Renal pelvis (tissue), 4 donors: ENCODE measurements around the gene COG5. TPM values are rescaled to one million over a fixed set of nuclear protein-coding genes. Genes with fewer than 3 reads are reported as not detected.

ENCODE experiments used
- DNase-seq: peaks from one replicate; pipeline ENCODE4 v3.0.0-alpha.2; 2013
- polyA plus RNA-seq, 3 donors: library from polyadenylated mRNA; unstranded; fragments of 120-200 nt; gene quantifications; one replicate each; pipeline ENCODE4 v1.2.1, GENCODE V29; 2013; ENCODE audit not compliant: insufficient read length in 3 of 3

The COG5 gene
- polyA plus RNA-seq, 3 donors = 29.9 to 31.4 (median 30.8) TPM

- no peak for DNase-seq
These were observed 35.3 kb downstream of the COG5 start for GRCh38 chr7:107528461-107528860.

- no peak for DNase-seq
These were observed 36.5 kb downstream of the COG5 start for GRCh38 chr7:107527196-107527595.

- DNase-seq = no peak
These were observed 37.0 kb downstream of the COG5 start for GRCh38 chr7:107526672-107527071.

GRCh38 chr7:107506674-107507339 is 56.9 kb downstream of the COG5 start:
- DNase-seq = peak; percentile 17

- peak; percentile 22 for DNase-seq
These were observed 57.6 kb downstream of the COG5 start for GRCh38 chr7:107505997-107506673.

GRCh38 chr7:107505362-107505761 is 58.4 kb downstream of the COG5 start:
- no peak for DNase-seq

- no peak for DNase-seq
These were observed 60.0 kb downstream of the COG5 start for GRCh38 chr7:107503687-107504086.

- no peak for DNase-seq
These were observed 60.9 kb downstream of the COG5 start for GRCh38 chr7:107502797-107503196.

GRCh38 chr7:107502154-107502553 is 61.6 kb downstream of the COG5 start:
- no peak for DNase-seq

GRCh38 chr7:107501593-107501992 is 62.1 kb downstream of the COG5 start:
- peak; percentile 4 for DNase-seq

GRCh38 chr7:107499731-107500130 is 64.0 kb downstream of the COG5 start:
- no peak for DNase-seq

GRCh38 chr7:107495516-107495915 is 68.2 kb downstream of the COG5 start:
- DNase-seq = no peak

- no peak for DNase-seq
These were observed 68.8 kb downstream of the COG5 start for GRCh38 chr7:107494884-107495283.

GRCh38 chr7:107494315-107494751 is 69.4 kb downstream of the COG5 start:
- DNase-seq = no peak

GRCh38 chr7:107492875-107493274 is 70.8 kb downstream of the COG5 start:
- no peak for DNase-seq

- no peak for DNase-seq
These were observed 77.7 kb downstream of the COG5 start for GRCh38 chr7:107486041-107486440.

- DNase-seq = no peak
These were observed 81.1 kb downstream of the COG5 start for GRCh38 chr7:107482571-107482970.

- DNase-seq = no peak
These were observed 82.8 kb downstream of the COG5 start for GRCh38 chr7:107480932-107481331.

- DNase-seq = no peak
These were observed 84.4 kb downstream of the COG5 start for GRCh38 chr7:107479303-107479702.

GRCh38 chr7:107474104-107474521 is 89.6 kb downstream of the COG5 start:
- no peak for DNase-seq

GRCh38 chr7:107472116-107472515 is 91.6 kb downstream of the COG5 start:
- DNase-seq = no peak

- peak; percentile 7 for DNase-seq
These were observed 92.2 kb downstream of the COG5 start for GRCh38 chr7:107471292-107472070.

GRCh38 chr7:107469929-107470328 is 93.8 kb downstream of the COG5 start, which contains the start of gene GPR22:
GPR22 (plus strand) TSS chr7:107470057; CDS start chr7:107474061, 4,004 bp downstream.
- DNase-seq = no peak
